HUES6 (cell line): ENCODE results near the gene ANXA3.

Experiments used
- H3K27ac ChIP-seq: 2 replicates; pipeline ENCODE4 v1.7.0; 2013; ENCODE audit warnings: low read depth, mild to moderate bottlenecking, low read length, inconsistent platforms
- H3K27me3 ChIP-seq: 2 replicates; pipeline ENCODE4 v1.6.1; 2013; ENCODE audit warnings: low read length; ENCODE audit not compliant: control insufficient read depth, insufficient read depth
- H3K36me3 ChIP-seq: 2 replicates; pipeline ENCODE4 v1.6.1; 2013; ENCODE audit warnings: low read length; ENCODE audit not compliant: control insufficient read depth, insufficient read depth
- H3K4me1 ChIP-seq: 2 replicates; pipeline ENCODE4 v1.6.1; 2013; ENCODE audit warnings: low read length; ENCODE audit not compliant: control insufficient read depth, insufficient read depth
- H3K4me3 ChIP-seq: 2 replicates; pipeline ENCODE4 v1.5.1; 2013; ENCODE audit warnings: low read depth, low read length
- H3K9ac ChIP-seq: one replicate; pipeline ENCODE4 v1.6.1; 2013; ENCODE audit warnings: mild to moderate bottlenecking, low read length
- H3K9me3 ChIP-seq: 2 replicates; pipeline ENCODE4 v1.6.1; 2013; ENCODE audit warnings: low read depth, low read length; ENCODE audit not compliant: control insufficient read depth, insufficient read depth

The ANXA3 gene

DNA sequence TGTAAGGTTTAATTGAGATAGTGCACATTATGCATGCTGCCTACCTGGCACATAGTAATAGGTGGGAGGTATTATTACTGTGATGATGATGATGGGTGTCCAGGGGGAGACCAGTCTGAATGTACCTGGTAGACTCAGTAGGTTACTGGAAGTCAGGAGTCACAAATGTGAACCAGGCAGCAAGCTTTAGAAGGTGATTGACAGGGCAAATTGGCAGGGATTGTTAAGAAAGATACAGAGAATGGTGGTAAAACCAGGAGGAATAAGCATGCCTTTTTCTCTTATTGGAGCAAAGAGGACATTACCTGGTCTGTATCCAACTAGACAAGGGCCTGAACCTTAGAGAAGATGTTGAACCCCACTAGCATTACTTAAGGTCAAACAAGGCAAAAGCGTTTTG lies 108.1 kb downstream of the ANXA3 start:
- Histone ChIP-seq H3K9me3 (no peaks in the 10 kb centered on the region), H3K27ac (no peak overlapping the region), H3K36me3 (no peaks in the 10 kb centered on the region), H3K4me3 (no peak overlapping the region), H3K27me3 (no peaks in the 10 kb centered on the region), H3K9ac (no peak overlapping the region), H3K4me1 (peaks cover 28% of the 10 kb centered on the region)
